GM12878 (cell line): ENCODE measurements around the gene SPTLC2.

ENCODE experiments used
- GABPA ChIP-seq: IDR thresholded peaks from 2 replicates; pipeline ENCODE4 v1.6.1; 2014; ENCODE audit warnings: antibody characterized with exemption, low read depth, mild to moderate bottlenecking, inconsistent platforms
- PAX8 ChIP-seq: fragments of 450-650 bp; IDR thresholded peaks from 2 replicates; pipeline ENCODE4 v1.6.1; 2017; ENCODE audit warnings: mild to moderate bottlenecking, moderate library complexity
- POLR2A ChIP-seq: IDR thresholded peaks from 2 replicates; pipeline ENCODE4 v1.6.1; 2011; ENCODE audit warnings: low read depth, mild to moderate bottlenecking, low read length
- SP1 ChIP-seq: IDR thresholded peaks from one replicate; pipeline ENCODE4 v1.6.1; 2011; ENCODE audit warnings: low read depth, low read length
- ZNF274 ChIP-seq: IDR thresholded peaks from one replicate; pipeline ENCODE4 v1.8.0; 2011; ENCODE audit not compliant: insufficient read length, insufficient read depth

DNA sequence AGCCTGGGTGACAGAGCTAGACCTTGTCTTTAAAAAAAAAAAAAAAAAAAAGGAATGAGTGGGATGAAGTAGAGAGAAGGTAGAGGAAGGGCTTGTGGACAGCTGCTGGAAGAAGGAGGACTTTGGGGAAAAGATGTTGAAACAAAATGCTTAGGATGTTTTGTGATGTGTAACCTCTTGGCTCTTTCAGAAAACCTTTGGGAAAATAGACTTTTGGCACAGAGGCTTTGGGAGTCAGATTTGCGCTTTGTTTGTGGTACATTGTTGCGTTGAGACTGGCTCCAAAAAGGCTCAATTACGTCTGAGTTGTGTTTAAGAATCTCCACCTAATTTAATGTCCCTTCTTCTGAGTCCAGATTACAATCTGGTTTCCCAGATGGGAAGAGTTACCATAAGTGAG, 32.9 kb upstream of the SPTLC2 start:
- TF ChIP-seq SP1, result no peak
- TF ChIP-seq POLR2A, result no peak
- TF ChIP-seq PAX8, result no peak
- no peak for TF ChIP-seq ZNF274
- TF ChIP-seq GABPA, result no peak
